Right renal cortex interstitium (tissue), 3 donors: Measurements from ENCODE around the gene ALKBH4. TPM values are rescaled to one million over a fixed set of nuclear protein-coding genes. Genes with fewer than 3 reads are reported as not detected.
"Not testable (repeated sequence)": the region's sequence is repeated elsewhere in the genome, so short reads cannot be mapped to it uniquely, and the experiment has no call there.

ENCODE experiments used
- DNase-seq, 3 donors: peaks; one replicate each; pipeline ENCODE4 v3.0.0-alpha.2; 2013; ENCODE audit warnings: low read depth in 3 of 3, low spot score in 2 of 3
- polyA plus RNA-seq, 3 donors: library from polyadenylated mRNA; unstranded; fragments of 120-200 nt; gene quantifications; one replicate each; pipeline ENCODE4 v1.2.1, GENCODE V29; 2013; ENCODE audit not compliant: insufficient read length in 3 of 3

ALKBH4 gene
- polyA plus RNA-seq, 3 donors: 9.7 to 12.3 (median 9.7) TPM

DNA sequence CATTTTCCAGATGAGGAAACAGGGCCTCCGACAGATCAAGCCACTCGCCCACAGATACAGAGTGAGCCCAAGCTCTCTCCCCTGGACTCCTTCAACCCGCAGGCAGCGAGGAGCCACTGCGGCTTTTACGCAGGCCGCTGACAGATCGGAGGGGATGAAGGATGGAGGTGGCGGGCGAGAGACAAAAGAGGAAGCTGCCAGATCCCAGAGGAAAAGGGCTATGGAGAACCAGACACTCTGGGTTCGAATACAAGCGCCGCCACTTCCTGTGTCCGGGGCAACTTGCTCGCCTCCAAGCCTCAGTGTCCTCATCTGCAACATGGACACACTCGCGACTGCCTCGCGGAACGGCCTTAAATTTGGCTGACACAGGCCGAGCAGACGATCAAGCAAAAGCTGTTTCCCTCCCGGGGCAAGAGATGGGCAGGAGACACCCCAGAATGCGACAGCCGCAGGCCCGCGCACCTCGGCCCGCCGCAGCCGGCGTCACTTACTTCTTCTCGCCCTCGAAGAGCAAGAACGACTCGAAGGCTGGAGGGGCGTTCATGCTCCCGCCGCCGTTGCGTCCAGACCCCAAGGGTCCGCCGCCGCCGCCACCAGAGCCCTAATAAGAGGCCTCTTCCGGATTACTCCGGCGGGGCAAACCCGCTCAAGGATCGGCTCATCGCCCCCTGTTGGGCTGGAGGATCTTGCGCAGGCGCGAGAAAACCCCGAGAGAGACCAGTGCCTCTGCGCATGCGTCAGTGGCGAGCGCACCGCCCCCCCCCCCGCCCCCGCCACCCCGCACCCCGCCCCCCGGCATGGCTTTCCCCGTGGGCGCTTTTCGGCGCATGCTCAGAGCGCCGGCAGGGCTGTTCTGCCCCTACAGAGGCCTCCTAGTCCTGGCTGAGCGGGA, 13.9 kb upstream of the ALKBH4 start, which contains the start of gene POLR2J:
TSS of gene POLR2J (minus strand) at position 609 of the 895 bp plus-strand sequence. CDS start at position 547, 62 bp downstream.
- peak; percentile 25 to 73 (median 36) for DNase-seq

DNA sequence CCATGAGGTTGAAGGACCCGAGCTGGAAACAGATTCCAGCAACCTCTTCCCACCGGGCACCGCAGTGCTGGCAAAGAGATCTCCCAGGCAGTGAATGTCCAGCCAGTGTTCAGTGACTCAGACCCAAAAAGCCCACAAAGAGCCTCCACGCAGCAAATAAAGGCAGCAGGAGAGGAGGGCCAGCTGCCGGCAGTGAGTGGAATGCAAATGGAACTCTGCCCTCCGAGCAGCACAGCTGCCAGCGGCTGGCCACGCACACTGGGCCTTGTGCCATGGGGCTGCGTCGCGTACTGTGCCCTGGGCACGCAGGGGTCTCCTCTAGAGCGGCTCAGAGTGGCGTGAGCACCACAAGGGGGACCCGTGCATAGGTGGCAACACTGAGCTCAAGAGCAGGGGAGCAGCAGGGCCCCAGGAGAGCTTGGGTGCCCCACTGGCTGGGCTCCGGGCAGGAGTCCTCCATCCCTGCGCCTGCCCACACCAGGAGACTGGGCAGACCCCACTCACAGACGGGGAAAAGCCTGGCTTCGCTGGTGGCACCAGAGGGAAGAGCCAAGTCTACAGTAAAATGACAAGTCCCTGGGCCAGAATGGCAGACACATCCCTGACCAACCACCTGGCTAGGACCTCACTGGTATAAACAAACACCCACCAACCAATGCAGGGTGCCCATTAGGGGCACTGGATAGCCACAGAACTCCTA, 10.2 kb upstream of the ALKBH4 start:
- not testable (repeated sequence) for DNase-seq

DNA sequence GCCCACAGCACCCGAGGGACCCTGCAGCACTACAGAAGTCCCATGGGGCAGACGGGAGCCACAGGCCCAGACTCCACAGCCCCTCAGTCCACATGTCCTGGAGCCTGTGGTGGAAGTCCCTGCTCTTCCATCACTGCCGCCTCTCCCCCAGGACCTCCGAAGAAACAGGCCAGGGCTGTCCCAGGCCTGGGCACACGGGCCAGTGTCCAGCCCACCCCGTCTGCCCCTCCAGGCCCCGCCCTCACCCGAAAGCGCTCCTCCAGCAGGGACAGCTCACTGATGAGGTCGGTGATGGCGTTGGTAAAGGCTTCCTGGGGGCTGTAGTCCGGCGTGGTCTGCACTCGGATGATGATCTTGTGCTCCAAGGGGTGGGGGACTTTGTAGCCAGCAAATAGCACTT, 9.5 kb upstream of the ALKBH4 start:
- DNase-seq: not testable (repeated sequence)

DNA sequence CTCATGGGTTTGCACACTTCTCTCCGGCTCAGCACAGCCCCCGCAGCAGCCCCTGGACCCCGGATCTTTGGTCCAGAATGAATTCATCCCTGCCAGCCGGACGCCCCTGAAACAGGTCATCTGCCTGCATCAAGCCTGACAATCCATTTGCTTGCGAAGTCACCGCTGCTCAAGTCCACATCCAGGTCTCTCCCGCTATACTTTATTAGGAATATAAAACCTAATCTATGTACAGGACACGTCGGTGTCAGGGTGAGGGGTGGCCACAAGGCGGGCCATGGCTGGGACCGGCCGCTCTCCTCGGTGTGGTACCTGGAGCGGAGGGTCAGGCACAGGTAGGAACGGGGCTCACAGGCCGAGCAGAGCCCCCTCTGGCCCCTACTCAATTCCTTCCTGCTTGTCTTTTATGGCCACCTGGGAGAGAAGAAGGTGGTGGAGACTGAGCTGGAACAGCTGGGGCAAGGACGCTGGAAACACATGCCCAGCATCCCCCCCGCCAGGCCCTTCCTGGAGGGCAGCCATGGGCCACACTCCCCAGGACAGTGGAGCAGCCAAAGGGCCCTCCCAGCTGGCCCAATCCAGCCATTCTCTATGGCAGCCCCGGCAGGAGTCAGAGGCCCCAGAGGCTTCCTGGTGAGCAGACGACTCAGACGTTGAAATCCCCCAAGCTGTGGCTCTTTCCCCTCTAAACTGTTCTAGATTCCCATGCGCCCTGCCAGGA, 8.8 kb upstream of the ALKBH4 start:
- no peak for DNase-seq

DNA sequence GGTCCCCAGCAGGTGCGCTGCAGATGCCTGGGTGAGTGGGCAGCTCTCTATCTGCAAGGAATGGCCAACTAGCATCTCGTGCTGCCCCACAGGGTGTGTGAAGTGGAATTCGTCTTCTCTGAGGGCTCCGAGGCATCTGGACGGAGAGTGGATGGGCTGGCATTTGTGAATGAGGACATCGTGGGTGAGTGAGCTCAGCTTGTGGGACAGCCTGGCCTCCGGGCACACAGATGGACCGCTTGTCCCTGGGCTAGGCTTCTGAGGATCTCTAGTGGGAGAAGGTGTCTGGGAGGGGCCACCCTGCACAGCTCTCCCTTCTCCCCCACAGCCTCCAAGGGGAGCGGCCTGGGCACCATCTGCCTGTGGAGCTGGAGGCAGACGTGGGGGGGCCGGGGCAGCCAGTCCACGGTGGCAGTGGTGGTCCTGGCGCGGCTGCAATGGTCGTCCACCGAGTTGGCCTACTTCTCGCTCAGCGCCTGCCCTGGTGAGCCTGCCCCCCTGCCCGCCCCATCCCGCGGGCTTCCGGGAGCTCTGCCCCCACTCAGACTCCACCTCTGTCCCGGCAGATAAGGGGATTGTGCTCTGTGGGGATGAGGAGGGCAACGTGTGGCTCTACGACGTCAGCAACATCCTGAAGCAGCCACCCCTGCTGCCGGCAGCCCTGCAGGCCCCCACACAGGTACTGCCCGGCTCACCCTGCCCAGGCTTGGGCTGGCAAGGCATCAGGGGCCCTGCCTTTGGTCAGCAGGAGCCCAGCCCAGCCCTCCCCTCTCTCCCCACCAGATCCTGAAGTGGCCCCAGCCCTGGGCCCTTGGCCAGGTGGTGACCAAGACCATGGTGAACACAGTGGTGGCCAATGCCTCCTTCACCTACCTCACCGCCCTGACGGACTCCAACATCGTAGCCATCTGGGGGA, 7.7 kb upstream of the ALKBH4 start:
- no peak for DNase-seq

DNA sequence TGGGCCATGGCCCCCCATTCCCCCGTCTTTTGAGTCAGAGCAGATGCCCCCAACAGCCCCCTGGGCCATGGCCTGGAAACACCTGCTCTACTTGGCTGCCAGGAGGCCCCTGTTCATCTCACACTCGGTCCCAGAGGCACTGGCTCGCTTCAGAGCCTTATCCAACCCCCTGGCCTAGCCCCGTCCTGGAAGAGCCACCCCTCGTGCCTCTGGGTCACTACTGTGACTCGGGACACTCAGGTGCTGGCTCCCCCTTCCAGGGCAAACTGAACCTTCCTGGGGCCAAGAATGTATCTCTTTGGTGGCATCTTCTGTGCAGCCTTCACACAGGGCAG, 7.1 kb upstream of the ALKBH4 start:
- no peak for DNase-seq

DNA sequence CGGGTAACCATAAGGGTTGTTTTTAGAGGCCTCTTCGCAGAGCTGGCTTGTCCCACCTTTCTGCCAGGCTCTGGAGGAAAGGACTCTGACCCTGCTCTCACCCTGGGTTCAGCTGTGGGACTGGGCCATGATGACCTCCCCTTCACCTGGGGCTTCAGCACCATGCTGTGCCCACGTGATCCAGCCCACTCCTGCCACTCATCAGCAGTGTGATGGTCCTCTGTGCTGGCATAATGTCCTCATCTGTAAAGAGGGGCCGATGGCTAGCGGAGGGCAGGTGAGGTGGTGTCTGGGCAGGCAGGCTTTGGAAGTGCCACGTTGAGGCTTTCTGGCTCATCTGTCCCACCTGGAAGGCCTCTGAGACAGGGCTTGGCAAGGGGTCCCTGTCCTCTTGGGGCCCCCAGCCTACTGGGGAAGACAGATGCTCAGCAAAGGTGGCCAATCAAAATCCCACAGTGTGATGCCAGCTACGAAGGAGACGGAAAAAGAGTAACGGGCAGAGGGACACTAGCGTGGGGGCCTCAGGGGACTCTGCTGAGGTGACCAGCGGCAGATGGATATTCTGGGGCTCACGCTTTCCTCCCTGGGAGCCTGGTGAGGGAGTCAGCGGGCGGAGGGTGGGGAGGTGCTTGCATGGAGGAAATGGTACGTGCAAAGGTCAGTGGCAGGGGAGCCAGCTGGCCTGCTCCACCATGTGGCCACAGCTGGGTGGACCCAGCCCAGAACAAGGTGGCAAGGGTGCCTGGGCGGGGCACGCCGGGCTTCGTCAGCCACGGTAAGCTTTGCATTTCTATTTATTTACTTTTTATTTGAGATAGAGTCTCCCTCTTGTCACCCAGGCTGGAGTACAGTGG, 5.5 kb upstream of the ALKBH4 start:
- no peak for DNase-seq

DNA sequence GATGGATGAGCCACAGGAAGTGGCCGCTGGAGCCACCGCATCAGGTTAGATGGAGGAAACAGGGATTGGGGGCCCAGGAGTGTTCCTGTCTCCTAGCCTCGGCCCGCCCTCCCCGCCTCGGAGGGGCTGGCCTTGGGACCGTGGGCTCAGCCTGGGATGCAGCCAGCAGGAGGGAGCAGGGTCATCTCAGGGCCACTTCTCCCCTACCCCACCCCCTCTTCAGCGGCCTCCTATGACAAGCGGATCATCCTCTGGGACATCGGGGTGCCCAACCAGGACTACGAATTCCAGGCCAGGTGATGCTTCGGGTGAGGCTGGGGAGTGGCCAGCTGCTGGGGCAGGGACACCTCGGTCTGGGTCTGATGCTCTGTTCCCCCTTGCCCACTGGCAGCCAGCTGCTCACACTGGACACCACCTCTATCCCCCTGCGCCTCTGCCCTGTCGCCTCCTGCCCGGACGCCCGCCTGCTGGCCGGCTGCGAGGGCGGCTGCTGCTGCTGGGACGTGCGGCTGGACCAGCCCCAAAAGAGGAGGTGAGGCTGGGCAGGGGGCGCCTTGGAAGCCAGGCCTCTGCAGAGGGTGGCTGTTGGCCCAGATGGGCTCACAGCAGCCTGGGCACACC, 4.8 kb upstream of the ALKBH4 start:
- no peak for DNase-seq

DNA sequence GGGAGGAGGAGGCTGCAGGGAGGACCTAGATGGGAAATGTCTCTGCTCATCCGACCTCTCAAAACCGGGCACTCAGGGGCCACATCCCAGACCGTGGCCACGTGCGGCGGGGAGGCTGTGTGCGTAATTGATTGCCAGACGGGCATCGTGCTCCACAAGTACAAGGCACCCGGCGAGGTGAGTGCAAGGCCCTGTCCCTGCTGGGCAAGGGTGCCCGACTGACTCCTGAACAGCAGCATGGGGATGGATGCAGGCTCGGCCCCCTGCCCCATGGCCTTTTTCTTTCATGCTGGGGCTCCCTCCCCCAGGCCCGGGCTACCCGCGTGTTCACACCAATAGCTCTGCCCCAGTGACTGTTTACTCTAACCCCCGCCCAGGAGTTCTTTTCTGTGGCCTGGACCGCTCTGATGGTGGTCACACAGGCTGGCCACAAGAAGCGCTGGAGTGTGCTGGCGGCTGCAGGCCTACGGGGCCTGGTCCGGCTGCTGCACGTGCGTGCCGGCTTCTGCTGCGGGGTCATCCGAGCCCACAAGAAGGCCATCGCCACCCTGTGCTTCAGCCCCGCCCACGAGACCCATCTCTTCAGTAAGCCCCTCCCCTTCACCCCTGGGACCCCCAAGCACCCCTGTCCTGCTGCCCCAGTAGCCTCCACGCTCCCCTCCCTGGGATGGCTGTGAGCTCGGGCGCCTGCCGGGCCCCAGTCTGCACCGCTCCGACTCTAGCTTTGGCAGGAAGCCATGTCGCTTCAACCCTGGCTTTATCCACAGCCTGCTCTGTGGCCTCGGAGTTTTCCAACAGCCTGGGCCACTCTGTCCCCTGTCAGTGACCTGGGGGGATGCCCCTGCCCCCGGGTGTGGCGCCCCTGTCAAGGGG, 4.1 kb upstream of the ALKBH4 start:
- no peak for DNase-seq

DNA sequence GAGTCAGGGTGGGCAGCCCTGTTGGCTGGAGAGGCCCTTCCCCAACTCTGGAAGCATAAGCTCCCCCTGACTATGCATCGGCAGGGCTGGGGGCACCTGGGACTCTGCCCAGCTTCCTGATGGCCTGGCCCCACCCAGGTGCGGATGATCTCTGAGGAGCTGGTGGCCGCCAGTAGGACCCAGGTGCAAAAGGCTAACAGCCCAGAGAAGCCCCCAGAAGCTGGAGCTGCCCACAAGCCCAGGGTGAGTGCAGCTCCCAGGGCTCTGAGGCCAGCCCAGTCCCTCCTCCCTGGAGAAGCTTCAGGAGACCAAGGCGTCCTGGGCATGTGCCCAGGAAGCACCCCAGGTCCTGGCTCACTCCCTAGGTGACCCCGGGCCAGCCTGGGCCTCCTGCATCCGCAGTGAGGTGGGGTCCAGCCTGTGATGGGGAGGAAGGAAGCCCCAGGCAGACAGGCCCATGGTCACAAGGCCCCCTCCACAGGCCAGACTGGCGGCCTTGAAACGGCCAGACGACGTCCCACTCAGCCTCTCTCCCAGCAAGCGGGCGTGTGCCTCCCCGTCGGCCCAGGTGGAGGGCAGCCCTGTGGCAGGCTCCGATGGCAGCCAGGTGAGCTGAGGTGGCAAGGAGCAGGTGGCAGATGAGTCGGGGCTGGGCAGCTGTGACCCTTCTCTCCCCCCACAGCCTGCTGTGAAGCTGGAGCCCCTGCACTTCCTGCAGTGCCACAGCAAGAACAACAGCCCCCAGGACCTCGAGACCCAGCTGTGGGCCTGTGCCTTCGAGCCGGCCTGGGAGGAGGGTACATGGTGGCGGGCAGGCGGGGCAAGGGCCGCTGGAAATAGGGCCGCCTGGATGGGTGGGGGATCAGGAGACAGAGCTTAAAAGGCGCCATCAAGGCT, 3.2 kb upstream of the ALKBH4 start:
- DNase-seq: no peak

DNA sequence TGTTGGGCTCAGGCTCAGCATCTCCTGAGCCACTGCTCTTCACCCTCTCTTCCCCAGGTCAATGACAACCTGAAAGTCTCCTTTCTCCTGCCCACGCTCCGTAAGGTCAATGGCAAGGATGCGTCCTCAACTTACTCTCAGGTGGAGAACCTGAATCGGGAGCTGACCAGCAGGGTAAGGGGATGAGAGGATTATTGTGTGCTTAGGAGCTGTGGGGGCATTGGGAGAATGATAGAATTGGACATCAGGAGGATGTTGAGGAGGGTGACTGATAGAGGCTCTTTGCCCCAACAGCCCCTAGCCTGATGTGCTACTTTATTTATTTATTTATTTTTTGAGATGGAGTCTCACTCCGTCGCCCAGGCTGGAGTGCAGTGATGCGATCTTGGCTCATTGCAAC, 1.4 kb upstream of the ALKBH4 start:
- DNase-seq: no peak

DNA sequence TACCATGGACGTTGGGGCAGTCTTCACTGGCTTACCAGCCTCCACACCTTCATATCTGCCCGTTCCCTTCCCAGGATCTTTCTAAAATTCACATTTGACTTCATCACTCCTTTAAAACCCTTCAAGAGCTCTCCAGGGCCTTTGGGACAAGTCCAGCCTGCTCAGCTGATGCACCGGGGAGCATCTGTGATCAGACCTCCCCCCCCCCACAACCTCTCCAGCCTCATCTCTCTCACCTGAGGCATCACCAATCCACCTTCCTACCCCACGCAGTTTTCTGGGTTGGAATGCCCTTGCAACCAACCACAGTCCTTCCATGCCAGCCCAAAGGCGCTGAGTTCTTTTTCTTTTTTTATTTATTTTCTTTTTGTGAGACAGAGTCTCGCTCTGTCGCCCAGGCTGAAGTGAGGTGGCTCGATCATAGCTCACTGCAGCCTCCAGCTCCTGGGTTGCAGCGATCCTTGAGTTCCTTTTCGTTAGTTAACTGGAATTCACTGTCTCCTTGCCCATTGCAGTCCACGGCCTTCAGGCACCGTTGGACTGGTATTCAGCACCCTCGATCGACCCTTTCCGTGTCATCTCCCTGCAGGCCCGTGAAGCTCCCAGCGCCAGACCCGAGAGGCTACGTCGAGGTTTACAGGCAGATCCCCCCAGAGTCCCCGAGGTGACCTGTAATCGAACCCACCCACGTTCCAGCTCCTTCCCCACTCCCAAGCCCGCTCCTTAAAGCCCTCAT, 654 bp downstream of the ALKBH4 start:
- no peak for DNase-seq

DNA sequence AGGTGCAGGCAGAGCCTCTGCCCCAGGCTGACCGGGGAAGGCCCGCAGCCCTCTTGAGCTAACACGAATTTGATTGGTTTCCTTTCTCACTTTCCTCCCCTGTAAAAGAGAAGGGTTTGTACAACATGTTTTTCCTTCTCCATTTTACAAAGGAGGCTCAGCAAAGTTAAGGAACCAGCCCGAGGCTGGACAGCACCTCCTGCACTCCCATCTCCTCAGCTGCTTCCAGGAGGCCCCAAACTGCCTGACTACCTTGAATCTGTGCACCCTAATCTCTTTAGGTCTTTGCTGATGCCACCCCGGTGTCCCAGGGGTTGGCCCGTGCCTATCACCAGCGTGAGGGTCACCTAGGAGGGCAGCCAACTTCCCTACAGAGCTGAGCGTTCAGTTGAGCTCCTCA, 4.2 kb downstream of the ALKBH4 start:
- DNase-seq: no peak

DNA sequence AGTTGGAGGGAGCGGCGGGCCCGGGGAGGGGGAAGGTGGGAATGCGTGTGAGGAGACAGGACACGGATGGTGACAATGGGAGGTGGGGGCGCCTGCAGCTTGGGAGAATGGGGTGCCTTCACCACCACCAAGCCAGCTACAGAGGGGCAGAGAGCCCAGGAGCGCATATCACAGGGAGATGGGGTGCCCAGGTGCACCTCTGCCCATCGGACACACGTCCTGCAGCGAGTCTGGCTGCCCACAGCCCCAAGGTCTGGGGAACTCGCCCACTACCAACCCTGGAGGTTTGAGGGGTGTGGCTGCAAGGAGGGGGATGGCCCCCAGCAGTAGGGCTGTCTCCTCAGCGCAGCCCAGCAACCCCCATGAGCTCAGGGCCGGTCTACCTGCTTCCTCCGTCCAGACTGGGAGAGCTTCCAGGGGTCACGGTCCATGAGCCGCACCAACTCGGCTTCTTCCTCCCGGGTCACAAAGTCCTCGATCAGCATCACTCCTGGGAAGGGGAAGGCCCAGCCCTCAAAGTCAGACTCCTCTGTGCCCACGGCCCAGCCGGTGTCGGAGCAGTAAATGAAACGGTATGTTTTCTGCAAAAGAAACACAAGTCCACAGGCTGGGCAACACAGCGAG, 5.3 kb downstream of the ALKBH4 start:
- no peak for DNase-seq

DNA sequence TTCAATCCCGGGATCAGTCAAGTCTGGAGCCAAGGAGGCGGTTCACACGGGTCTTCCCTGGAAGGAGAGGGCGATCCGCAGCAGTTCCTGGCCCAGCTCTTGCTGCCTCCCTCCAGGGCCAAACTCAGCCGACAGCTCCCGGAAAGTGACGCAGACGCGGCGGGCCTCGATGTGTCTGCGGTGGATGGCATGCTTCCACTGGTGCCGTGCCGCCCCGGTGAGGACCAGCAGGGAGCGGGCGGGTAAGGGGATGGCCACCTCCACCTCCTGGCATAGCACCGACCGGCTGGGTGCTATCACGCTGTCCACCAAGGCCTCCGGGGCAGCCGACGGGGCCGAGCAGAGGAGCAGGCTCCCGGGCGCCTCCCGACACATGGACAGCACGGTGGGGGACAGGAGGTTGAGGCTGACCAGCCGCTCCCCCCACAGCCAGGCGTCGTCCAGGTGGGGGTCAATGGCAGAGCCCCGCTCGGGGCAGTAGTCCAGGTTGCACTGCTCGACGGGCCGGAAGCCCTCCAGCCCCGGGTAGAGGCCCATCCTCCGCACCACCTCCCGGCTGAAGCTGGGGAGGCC, 7.2 kb downstream of the ALKBH4 start:
- DNase-seq: no peak

DNA sequence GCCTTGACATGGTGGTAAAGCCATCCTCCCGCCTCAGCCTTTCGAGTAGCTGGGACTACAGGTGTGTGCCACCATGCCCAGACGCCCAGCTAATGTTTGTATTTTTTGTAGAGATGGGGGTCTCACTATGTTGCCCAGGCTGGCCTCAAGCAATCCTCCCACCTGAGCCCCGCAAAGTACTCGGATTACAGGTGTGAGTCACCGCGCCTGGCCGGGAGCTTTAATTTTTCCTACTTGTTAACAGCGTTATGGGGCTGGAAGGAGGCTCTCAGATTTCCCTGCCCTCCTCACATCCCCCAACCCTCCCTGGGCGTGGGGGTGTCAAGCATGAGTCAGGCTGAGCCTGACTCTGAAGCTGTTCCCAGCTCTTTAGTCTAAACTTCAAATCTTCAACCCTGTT, 8.3 kb downstream of the ALKBH4 start:
- DNase-seq: no peak
